ENCODE data around the gene LAIR2. TPM values are rescaled to one million over a fixed set of nuclear protein-coding genes. Genes with fewer than 3 reads are reported as not detected.

The LAIR2 gene
- total RNA-seq, 1 donor from 2014 or later, result not detected

DNA sequence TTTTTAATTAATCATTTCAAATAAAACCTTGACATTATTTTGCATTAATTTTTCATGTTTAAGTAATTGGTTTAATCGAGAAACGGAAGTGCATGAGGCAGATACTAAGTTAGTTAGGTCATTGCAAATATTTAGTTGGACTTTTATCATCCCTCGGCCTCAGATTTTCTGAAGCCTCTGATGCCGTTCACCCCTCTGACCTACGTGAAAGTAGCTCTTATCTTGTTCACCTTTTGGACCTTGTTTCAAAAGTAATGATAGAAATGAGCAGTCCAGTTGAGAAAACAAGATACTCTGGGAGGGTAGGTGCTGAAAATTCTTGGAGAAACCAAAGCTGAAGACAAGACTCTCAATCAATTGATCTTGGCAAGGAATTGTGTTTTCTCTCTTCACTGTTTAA, 23.0 kb downstream of the LAIR2 start:
- Histone ChIP-seq H3K9ac (no peak overlapping the region), H3F3A (ENCODE audit: low read depth) (no peaks in the 10 kb centered on the region), H3K36me3 (no peaks in the 10 kb centered on the region), H2AFZ (replicated peaks) (no peak overlapping the region), H3K4me2 (no peak overlapping the region), H3K9me3 (ENCODE audit: low read depth) (peaks cover 10% of the 10 kb centered on the region), H4K20me1 (ENCODE audit: low read depth) (no peaks in the 10 kb centered on the region), H3K79me2 (ENCODE audit: low read depth) (no peaks in the 10 kb centered on the region), H3K27me3 (no peaks in the 10 kb centered on the region), H3K4me3 (no peak overlapping the region), H3K4me1 (no peaks in the 10 kb centered on the region), H3K27ac (no peak overlapping the region)
- DNase-seq (ENCODE audit: low spot score), result no peak
- Mint-ChIP-seq H3K27me3 (ENCODE audit: insufficient read depth, low read depth) (peaks cover 10% of the 10 kb centered on the region), H3K36me3 (no peaks in the 10 kb centered on the region), H3K27ac (no peak overlapping the region), H3K4me3 (no peak overlapping the region), H3K9me3 (peaks cover 13% of the 10 kb centered on the region), H3K4me1 (no peaks in the 10 kb centered on the region)
- TF ChIP-seq, protein P1, sequence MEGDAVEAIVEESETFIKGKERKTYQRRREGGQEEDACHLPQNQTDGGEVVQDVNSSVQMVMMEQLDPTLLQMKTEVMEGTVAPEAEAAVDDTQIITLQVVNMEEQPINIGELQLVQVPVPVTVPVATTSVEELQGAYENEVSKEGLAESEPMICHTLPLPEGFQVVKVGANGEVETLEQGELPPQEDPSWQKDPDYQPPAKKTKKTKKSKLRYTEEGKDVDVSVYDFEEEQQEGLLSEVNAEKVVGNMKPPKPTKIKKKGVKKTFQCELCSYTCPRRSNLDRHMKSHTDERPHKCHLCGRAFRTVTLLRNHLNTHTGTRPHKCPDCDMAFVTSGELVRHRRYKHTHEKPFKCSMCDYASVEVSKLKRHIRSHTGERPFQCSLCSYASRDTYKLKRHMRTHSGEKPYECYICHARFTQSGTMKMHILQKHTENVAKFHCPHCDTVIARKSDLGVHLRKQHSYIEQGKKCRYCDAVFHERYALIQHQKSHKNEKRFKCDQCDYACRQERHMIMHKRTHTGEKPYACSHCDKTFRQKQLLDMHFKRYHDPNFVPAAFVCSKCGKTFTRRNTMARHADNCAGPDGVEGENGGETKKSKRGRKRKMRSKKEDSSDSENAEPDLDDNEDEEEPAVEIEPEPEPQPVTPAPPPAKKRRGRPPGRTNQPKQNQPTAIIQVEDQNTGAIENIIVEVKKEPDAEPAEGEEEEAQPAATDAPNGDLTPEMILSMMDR (IDR thresholded peaks at IDR 0.05), result no peak
- no peak for TF ChIP-seq EZH2phosphoT487 (IDR thresholded peaks at IDR 0.05)
- no peak for TF ChIP-seq EZH2 (IDR thresholded peaks at IDR 0.05)

DNA sequence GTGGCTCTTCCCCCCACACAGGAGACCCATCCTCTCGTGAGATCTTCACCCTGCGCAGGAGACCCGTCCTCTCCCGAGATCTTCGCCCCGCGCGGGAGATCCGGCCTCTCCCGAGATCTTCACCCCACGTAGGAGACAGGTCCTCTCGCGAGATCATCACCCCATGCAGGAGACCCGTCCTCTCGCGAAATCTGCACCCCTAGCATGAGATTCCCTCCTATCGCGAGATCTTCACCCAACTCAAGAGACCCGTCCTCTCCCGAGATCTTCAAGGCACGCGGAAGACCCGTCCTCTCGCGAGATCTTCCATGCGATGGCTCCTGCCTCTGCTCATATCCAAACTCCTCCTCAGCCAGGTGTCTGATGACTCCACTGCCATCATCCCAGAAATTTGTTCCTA, 24.3 kb downstream of the LAIR2 start:
- Histone ChIP-seq H3K4me3 (no peak overlapping the region), H2AFZ (replicated peaks) (no peak overlapping the region), H3K9me3 (ENCODE audit: low read depth) (peaks cover 10% of the 10 kb centered on the region), H3F3A (ENCODE audit: low read depth) (no peaks in the 10 kb centered on the region), H3K27me3 (no peaks in the 10 kb centered on the region), H3K9ac (no peak overlapping the region), H3K36me3 (no peaks in the 10 kb centered on the region), H3K4me2 (no peak overlapping the region), H3K79me2 (ENCODE audit: low read depth) (no peaks in the 10 kb centered on the region), H3K4me1 (no peaks in the 10 kb centered on the region), H4K20me1 (ENCODE audit: low read depth) (no peaks in the 10 kb centered on the region), H3K27ac (no peak overlapping the region)
- TF ChIP-seq, protein P1 (IDR thresholded peaks at IDR 0.05), result no peak
- peaks cover 13% of the 10 kb centered on the region for H3K9me3 Mint-ChIP-seq
- peaks cover 7% of the 10 kb centered on the region for H3K27me3 Mint-ChIP-seq (ENCODE audit: insufficient read depth, low read depth)
- H3K27ac Mint-ChIP-seq, result no peak overlapping the region
- H3K36me3 Mint-ChIP-seq, result no peaks in the 10 kb centered on the region
- no peak overlapping the region for H3K4me3 Mint-ChIP-seq
- DNase-seq (ENCODE audit: low spot score), result no peak
- no peaks in the 10 kb centered on the region for H3K4me1 Mint-ChIP-seq

DNA sequence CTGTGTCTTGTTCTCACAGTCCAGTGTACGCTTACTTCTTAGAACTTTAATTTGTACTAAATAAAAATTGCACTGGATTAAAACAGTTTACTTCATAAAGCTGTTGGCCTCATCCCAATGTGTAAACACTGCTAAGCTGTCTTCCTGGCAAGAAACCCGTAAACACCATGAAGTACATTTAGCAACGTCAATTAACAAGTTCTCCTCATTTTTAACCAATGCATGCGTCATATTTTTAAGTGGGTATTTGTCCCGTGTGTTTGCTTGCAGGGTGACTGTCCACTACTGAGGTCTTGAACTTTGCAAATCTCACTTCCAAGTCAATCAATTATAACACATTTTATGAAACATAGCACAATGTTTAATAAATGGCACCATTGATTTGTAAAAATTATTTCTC, 28.2 kb downstream of the LAIR2 start:
- H3K36me3 ChIP-seq, result no peaks in the 10 kb centered on the region
- Mint-ChIP-seq H3K36me3 (no peaks in the 10 kb centered on the region), H3K27ac (no peak overlapping the region), H3K4me3 (no peak overlapping the region), H3K27me3 (ENCODE audit: insufficient read depth, low read depth) (peaks cover 4% of the 10 kb centered on the region), H3K9me3 (peaks cover 6% of the 10 kb centered on the region), H3K4me1 (no peaks in the 10 kb centered on the region)
- no peaks in the 10 kb centered on the region for H3K27me3 ChIP-seq
- no peak overlapping the region for H3K9ac ChIP-seq
- H3K9me3 ChIP-seq (ENCODE audit: low read depth), result peaks cover 10% of the 10 kb centered on the region
- no peak overlapping the region for H3K27ac ChIP-seq
- no peaks in the 10 kb centered on the region for H3K79me2 ChIP-seq (ENCODE audit: low read depth)
- no peak for TF ChIP-seq EZH2phosphoT487 (IDR thresholded peaks at IDR 0.05)
- no peak overlapping the region for H3K4me2 ChIP-seq
- H4K20me1 ChIP-seq (ENCODE audit: low read depth), result no peaks in the 10 kb centered on the region
- no peak overlapping the region for H2AFZ ChIP-seq (replicated peaks)
- H3F3A ChIP-seq (ENCODE audit: low read depth), result no peaks in the 10 kb centered on the region
- no peak overlapping the region for H3K4me3 ChIP-seq
- H3K4me1 ChIP-seq, result no peaks in the 10 kb centered on the region
- no peak for DNase-seq (ENCODE audit: low spot score)

DNA sequence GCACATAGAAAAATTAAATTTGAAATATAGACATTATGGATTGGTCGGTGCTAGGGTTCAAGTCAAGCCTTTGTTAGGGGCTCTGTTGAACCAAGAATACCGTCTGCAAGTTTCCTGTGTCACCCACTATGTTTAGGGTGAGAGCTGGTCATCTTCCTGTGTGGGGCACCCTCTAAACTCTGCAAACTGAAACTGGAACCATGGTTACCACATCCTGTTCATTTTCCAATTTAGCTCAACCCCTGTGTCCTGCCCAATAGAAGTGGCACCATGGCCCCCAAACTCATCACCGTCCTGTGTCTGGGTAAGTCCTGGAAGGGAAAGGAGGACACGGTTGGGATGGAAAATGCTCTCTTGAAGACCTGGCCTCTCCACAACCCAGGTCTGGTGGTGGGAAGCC, 29.9 kb downstream of the LAIR2 start:
- H3K9ac ChIP-seq, result no peak overlapping the region
- no peak overlapping the region for H3K4me3 ChIP-seq
- Mint-ChIP-seq H3K4me3 (no peak overlapping the region), H3K27me3 (ENCODE audit: insufficient read depth, low read depth) (peaks cover 6% of the 10 kb centered on the region), H3K9me3 (peaks cover 5% of the 10 kb centered on the region), H3K27ac (no peak overlapping the region), H3K36me3 (no peaks in the 10 kb centered on the region), H3K4me1 (no peaks in the 10 kb centered on the region)
- H3K27me3 ChIP-seq, result no peaks in the 10 kb centered on the region
- no peaks in the 10 kb centered on the region for H3K79me2 ChIP-seq (ENCODE audit: low read depth)
- H2AFZ ChIP-seq (replicated peaks), result no peak overlapping the region
- no peaks in the 10 kb centered on the region for H3F3A ChIP-seq (ENCODE audit: low read depth)
- no peaks in the 10 kb centered on the region for H3K4me1 ChIP-seq
- H3K9me3 ChIP-seq (ENCODE audit: low read depth), result peaks cover 10% of the 10 kb centered on the region
- H3K36me3 ChIP-seq, result no peaks in the 10 kb centered on the region
- H3K4me2 ChIP-seq, result no peak overlapping the region
- H3K27ac ChIP-seq, result no peak overlapping the region
- no peaks in the 10 kb centered on the region for H4K20me1 ChIP-seq (ENCODE audit: low read depth)
- TF ChIP-seq EZH2 (IDR thresholded peaks at IDR 0.05) (no peak), EZH2phosphoT487 (IDR thresholded peaks at IDR 0.05) (no peak)
- TF ChIP-seq, protein P1 (IDR thresholded peaks at IDR 0.05), result no peak
- no peak for DNase-seq (ENCODE audit: low spot score)

Data from neural progenitor cell (in vitro differentiated cells).